A549 (cell line): ENCODE results near the gene PELI2. TPM values are rescaled to one million over a fixed set of nuclear protein-coding genes. Genes with fewer than 3 reads are reported as not detected.

Experiments
- ATAC-seq, 2 experiments: fragments of 200-7000 bp in 1 of 2; fragments of >200 bp in 1 of 2; cut with Nextera tagmentation in 1 of 2; cut with Tn5 transposase in 1 of 2; 3 replicates each; pipeline versions ENCODE4 v1.8.0 to v1.9.1; 2018 to 2020; ENCODE audit warnings: mild to moderate bottlenecking in 1 of 2, moderate library complexity in 1 of 2
- CTCF ChIA-PET: fragments of 300-600 bp; sonication (Branson Sonifier 250); formaldehyde crosslinking; extraction: SDS; loops from one replicate; lab custom pipeline; 2021; ENCODE audit warnings: antibody characterized with exemption, inconsistent platforms; lab: Yijun Ruan, JAX
- POLR2A ChIA-PET: fragments of 350-600 bp; formaldehyde crosslinking; extraction: SDS; loops from one replicate; lab custom pipeline; 2021; ENCODE audit warnings: antibody characterized with exemption, inconsistent platforms; lab: Yijun Ruan, JAX
- DNase-seq, 2 experiments: peaks; one replicate each; pipeline versions ENCODE4 v3.0.0 to v3.0.0-alpha.2; 2011 to 2016; ENCODE audit warnings: low read depth in 1 of 2, low spot score in 1 of 2
- FAIRE-seq: peaks from 2 replicates; lab custom pipeline; 2011; peaks lifted over from hg19 to GRCh38; lab: Jason Lieb, UNC
- H3K27ac ChIP-seq, 2 experiments: fragments of >200 bp; sonication (Bioruptor Twin); formaldehyde crosslinking; 3 replicates each; pipeline ENCODE4 v1.5.1; 2016 to 2017
- H3K4me1 ChIP-seq: fragments of >200 bp; sonication (Bioruptor Twin); formaldehyde crosslinking; 3 replicates; pipeline ENCODE4 v1.6.1; 2016
- H3K4me2 ChIP-seq: fragments of >200 bp; sonication (Bioruptor Twin); formaldehyde crosslinking; 3 replicates; pipeline ENCODE4 v1.6.1; 2016
- H3K4me3 ChIP-seq: fragments of >200 bp; sonication (Bioruptor Twin); formaldehyde crosslinking; 3 replicates; pipeline ENCODE4 v1.5.1; 2016
- H3K9me3 ChIP-seq: fragments of >200 bp; sonication (Bioruptor Twin); formaldehyde crosslinking; 3 replicates; pipeline ENCODE4 v1.6.1; 2016
- CBX2 ChIP-seq: fragments of 200-600 bp; sonication (generic); IDR thresholded peaks from 2 replicates; pipeline ENCODE4 v1.6.1; 2016; ENCODE audit warnings: low read depth, mild to moderate bottlenecking, borderline replicate concordance
- CEBPB ChIP-seq, 2 experiments: fragments of >200 bp in 1 of 2; sonication (Bioruptor Twin) in 1 of 2; formaldehyde crosslinking in 1 of 2; IDR thresholded peaks; 2 replicates each; pipeline ENCODE4 v1.6.1; 2012 to 2016
- CHD2 ChIP-seq: fragments of 150-350 bp; IDR thresholded peaks from 2 replicates; pipeline ENCODE4 v1.6.1; 2014; ENCODE audit warnings: low read length; ENCODE audit not compliant: partially characterized antibody
- CHD4 ChIP-seq: fragments of 200-600 bp; sonication (generic); IDR thresholded peaks from 2 replicates; pipeline ENCODE4 v1.6.1; 2016; ENCODE audit warnings: antibody characterized with exemption, mild to moderate bottlenecking, borderline replicate concordance
- EP300 ChIP-seq, 2 experiments: fragments of >200 bp; sonication (Bioruptor Twin); formaldehyde crosslinking; IDR thresholded peaks; 2 replicates in 1 of 2; 3 replicates in 1 of 2; pipeline ENCODE4 v1.6.1; 2016 to 2017
- ESRRA ChIP-seq: fragments of 150-350 bp; IDR thresholded peaks from 2 replicates; pipeline ENCODE4 v1.6.1; 2014; ENCODE audit warnings: mild to moderate bottlenecking, low read length, borderline replicate concordance
- FOSB ChIP-seq: fragments of 250-450 bp; sonication (Bioruptor Pico); IDR thresholded peaks from 2 replicates; pipeline ENCODE4 v1.5.0; 2020; ENCODE audit warnings: mild to moderate bottlenecking, moderate library complexity
- FOSL2 ChIP-seq, 2 experiments: fragments of 450-650 bp in 1 of 2; fragments of >200 bp in 1 of 2; sonication (Bioruptor Twin) in 1 of 2; formaldehyde crosslinking; IDR thresholded peaks; 2 replicates each; pipeline versions ENCODE4 v1.5.0 to v1.6.1; 2016 to 2020; ENCODE audit warnings: mild to moderate bottlenecking in 1 of 2, moderate library complexity in 1 of 2
- FOXS1 ChIP-seq: fragments of 250-450 bp; sonication (Bioruptor Pico); IDR thresholded peaks from 2 replicates; pipeline ENCODE4 v1.5.0; 2020; ENCODE audit warnings: mild to moderate bottlenecking, moderate library complexity
- GATA3 ChIP-seq: IDR thresholded peaks from 2 replicates; pipeline ENCODE4 v1.6.1; 2012; ENCODE audit warnings: borderline replicate concordance
- HOXA7 ChIP-seq: fragments of 250-450 bp; sonication (Bioruptor Pico); IDR thresholded peaks from 2 replicates; pipeline ENCODE4 v1.5.0; 2020; ENCODE audit warnings: mild to moderate bottlenecking, moderate library complexity
- HOXB13 ChIP-seq: fragments of 250-450 bp; sonication (Bioruptor Pico); IDR thresholded peaks from 2 replicates; pipeline ENCODE4 v1.5.0; 2020; ENCODE audit warnings: low read depth, mild to moderate bottlenecking, moderate library complexity
- HOXB5 ChIP-seq: fragments of 250-450 bp; sonication (Bioruptor Pico); IDR thresholded peaks from 2 replicates; pipeline ENCODE4 v1.5.0; 2020; ENCODE audit warnings: mild to moderate bottlenecking, moderate library complexity
- JUN ChIP-seq, 2 experiments: fragments of >200 bp; sonication (Bioruptor Twin); formaldehyde crosslinking; IDR thresholded peaks; 2 replicates in 1 of 2; 3 replicates in 1 of 2; pipeline ENCODE4 v1.6.1; 2016 to 2017
- JUNB ChIP-seq: fragments of >200 bp; sonication (Bioruptor Twin); formaldehyde crosslinking; IDR thresholded peaks from 2 replicates; pipeline ENCODE4 v1.6.1; 2016
- MAZ ChIP-seq: fragments of 150-350 bp; IDR thresholded peaks from 2 replicates; pipeline ENCODE4 v1.6.1; 2014; ENCODE audit warnings: antibody characterized with exemption, low read depth, low read length, borderline replicate concordance
- MYC ChIP-seq: IDR thresholded peaks from 2 replicates; pipeline ENCODE4 v1.6.1; 2012; ENCODE audit warnings: mild to moderate bottlenecking, inconsistent platforms, low read length, improper control_type of control experiment, borderline replicate concordance
- PHF8 ChIP-seq: fragments of 200-600 bp; sonication (generic); IDR thresholded peaks from 2 replicates; pipeline ENCODE4 v1.6.1; 2016; ENCODE audit warnings: low read depth, mild to moderate bottlenecking, antibody characterized with exemption, moderate library complexity, borderline replicate concordance
- POLR2A ChIP-seq: IDR thresholded peaks from 2 replicates; pipeline ENCODE4 v1.6.1; 2012; ENCODE audit warnings: mild to moderate bottlenecking, low read length
- RAD21 ChIP-seq, 2 experiments: fragments of >200 bp in 1 of 2; sonication (Bioruptor Twin) in 1 of 2; formaldehyde crosslinking in 1 of 2; IDR thresholded peaks in 1 of 2; conservative IDR thresholded peaks in 1 of 2; 2 replicates in 1 of 2; 3 replicates in 1 of 2; pipeline ENCODE4 v1.6.1; 2012 to 2018; ENCODE audit warnings: inconsistent platforms in 1 of 2
- SMC3 ChIP-seq: fragments of >200 bp; sonication (Bioruptor Twin); formaldehyde crosslinking; IDR thresholded peaks from 3 replicates; pipeline ENCODE4 v1.6.1; 2018; ENCODE audit warnings: inconsistent platforms
- SREBF2 ChIP-seq: fragments of 450-650 bp; IDR thresholded peaks from 2 replicates; pipeline ENCODE4 v1.6.1; 2014; ENCODE audit warnings: mild to moderate bottlenecking, moderate library complexity
- TFCP2L1 ChIP-seq: fragments of 250-450 bp; sonication (Bioruptor Pico); IDR thresholded peaks from 2 replicates; pipeline ENCODE4 v1.5.0; 2021; ENCODE audit warnings: mild to moderate bottlenecking
- ZFP36 ChIP-seq: fragments of 450-650 bp; IDR thresholded peaks from 2 replicates; pipeline ENCODE4 v1.6.1; 2014; ENCODE audit warnings: borderline replicate concordance; ENCODE audit not compliant: partially characterized antibody
- WGBS: methylation state at CpG from one replicate; pipeline ENCODE4 v1.1.6; 2017; ENCODE audit errors: missing lambda C conversion rate; 5-methylcytosine and 5-hydroxymethylcytosine counted together
- polyA plus RNA-seq, 4 experiments: library from polyadenylated mRNA; depleted of rRNA in 3 of 4; stranded (reverse); fragments of >200 nt; fragmentation: RNase III in 1 of 4; extraction: RNeasy Plus Mini Kit Qiagen cat#74134 plus additional on column Dnase treatment in 1 of 4; gene quantifications; 2 replicates in 3 of 4; 3 replicates in 1 of 4; pipeline ENCODE4 v1.2.3, GENCODE V29; 2011 to 2017
- TF ChIP-seq, protein P1 (sequence below): fragments of >200 bp; sonication (Bioruptor Twin); formaldehyde crosslinking; IDR thresholded peaks from 3 replicates; pipeline ENCODE4 v1.5.1; 2016

PELI2 gene
- polyA plus RNA-seq, 2 of the 4 experiments (the other 2 are of a cell fraction) = 0.93 to 7.2 TPM

GRCh38 chr14:56244138-56244789 lies 126.1 kb downstream of the PELI2 start:
- no peak overlapping the region for H3K4me3 ChIP-seq
- CTCF ChIA-PET = interaction anchor here (0.9 to 1.7 kb wide), 4 partner anchors 30 to 230 kb away, joined by 4 read pairs; no protein-coding TSS in a partner anchor
- DNase-seq = peak in 1 of 2 experiments; percentile 45
- peak overlapping the region; percentile 61 for H3K4me2 ChIP-seq
- POLR2A ChIA-PET = no interaction called here
- ATAC-seq = peak; percentile 69 to 79
- WGBS = 7% methylated on average over 5 of the region's 5 CpGs
- peaks cover 27% of the 10 kb centered on the region for H3K4me1 ChIP-seq
- peak overlapping the region; percentile 62 to 71 for H3K27ac ChIP-seq
- TF ChIP-seq JUNB (peak; percentile 79), EP300 (IDR thresholded peaks at IDR 0.05) (peak; percentile 35 to 47; a peak in 2 of 5 replicates), SREBF2 (no peak), FOSB (CRISPR knock-in tag) (no peak), TFCP2L1 (CRISPR knock-in tag) (no peak), FOSL2 (IDR thresholded peaks at IDR 0.05) (peak; percentile 50), FOSL2 (CRISPR knock-in tag; IDR thresholded peaks at IDR 0.05) (peak; percentile 38; the same call in 1 of the 2 replicates), SMC3 (peak; percentile 19; the same call in 2 of the 3 replicates), GATA3 (peak; percentile 37; the same call in 1 of the 2 replicates), JUN (IDR thresholded peaks at IDR 0.05) (peak in 1 of 2 experiments; percentile 21; a peak in 1 of 5 replicates), MAZ (no peak), CEBPB (IDR thresholded peaks at IDR 0.05) (peak; percentile 62 to 65; a peak in 3 of 4 replicates)
- FAIRE-seq = peak; percentile 56
- H3K9me3 ChIP-seq = no peaks in the 10 kb centered on the region

- DNase-seq (peak in 1 of 2 experiments; percentile 19), ATAC-seq (no peak), FAIRE-seq (no peak)
- no peak overlapping the region for H3K27ac ChIP-seq
- H3K9me3 ChIP-seq = no peaks in the 10 kb centered on the region
- POLR2A ChIA-PET = no interaction called here
- no peak overlapping the region for H3K4me2 ChIP-seq
- CTCF ChIA-PET = no interaction called here
- H3K4me1 ChIP-seq = peaks cover 22% of the 10 kb centered on the region
- TF ChIP-seq RAD21 (conservative IDR thresholded peaks at IDR 0.05 in 1 of 2, IDR thresholded peaks at IDR 0.05 in 1 of 2) = peak; percentile 33 to 36; a peak in 3 of 5 replicates
- no peak for TF ChIP-seq PHF8
- TF ChIP-seq, protein P1, sequence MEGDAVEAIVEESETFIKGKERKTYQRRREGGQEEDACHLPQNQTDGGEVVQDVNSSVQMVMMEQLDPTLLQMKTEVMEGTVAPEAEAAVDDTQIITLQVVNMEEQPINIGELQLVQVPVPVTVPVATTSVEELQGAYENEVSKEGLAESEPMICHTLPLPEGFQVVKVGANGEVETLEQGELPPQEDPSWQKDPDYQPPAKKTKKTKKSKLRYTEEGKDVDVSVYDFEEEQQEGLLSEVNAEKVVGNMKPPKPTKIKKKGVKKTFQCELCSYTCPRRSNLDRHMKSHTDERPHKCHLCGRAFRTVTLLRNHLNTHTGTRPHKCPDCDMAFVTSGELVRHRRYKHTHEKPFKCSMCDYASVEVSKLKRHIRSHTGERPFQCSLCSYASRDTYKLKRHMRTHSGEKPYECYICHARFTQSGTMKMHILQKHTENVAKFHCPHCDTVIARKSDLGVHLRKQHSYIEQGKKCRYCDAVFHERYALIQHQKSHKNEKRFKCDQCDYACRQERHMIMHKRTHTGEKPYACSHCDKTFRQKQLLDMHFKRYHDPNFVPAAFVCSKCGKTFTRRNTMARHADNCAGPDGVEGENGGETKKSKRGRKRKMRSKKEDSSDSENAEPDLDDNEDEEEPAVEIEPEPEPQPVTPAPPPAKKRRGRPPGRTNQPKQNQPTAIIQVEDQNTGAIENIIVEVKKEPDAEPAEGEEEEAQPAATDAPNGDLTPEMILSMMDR = peak; percentile 49
- TF ChIP-seq FOSB (CRISPR knock-in tag) = no peak
- TF ChIP-seq JUNB = no peak
- TF ChIP-seq HOXB5 (CRISPR knock-in tag) = no peak
- peak; percentile 58; the same call in 2 of the 3 replicates for TF ChIP-seq SMC3
- no peak for TF ChIP-seq CHD2
- TF ChIP-seq ESRRA = no peak
- no peak for TF ChIP-seq CHD4
- TF ChIP-seq CBX2 = no peak
- no peak overlapping the region for H3K4me3 ChIP-seq
- 54% methylated on average over 5 of the region's 5 CpGs for WGBS
Measured at GRCh38 chr14:56247495-56248200, 129.4 kb downstream of the PELI2 start.

DNA sequence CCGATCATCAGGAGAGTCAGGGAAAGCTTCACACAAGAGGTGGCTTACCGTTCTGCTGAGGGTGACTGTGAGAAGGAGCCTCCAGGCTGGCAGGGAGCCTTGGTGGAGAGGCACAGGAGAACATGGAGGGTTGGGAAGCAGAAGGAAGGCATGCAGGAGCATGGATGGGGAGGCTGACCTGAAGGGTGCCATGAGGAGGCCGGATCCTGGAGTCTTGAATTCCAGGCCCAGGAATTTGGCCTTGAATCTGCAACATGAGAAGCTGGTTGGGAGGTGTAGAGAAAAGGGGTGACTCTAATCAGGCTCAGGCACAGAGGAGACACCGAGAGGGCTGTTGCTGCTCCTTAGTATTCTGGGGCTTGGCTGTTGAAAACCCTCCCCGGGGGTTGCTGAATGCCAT lies 130.2 kb downstream of the PELI2 start:
- Histone ChIP-seq H3K27ac (no peak overlapping the region), H3K9me3 (no peaks in the 10 kb centered on the region), H3K4me3 (no peak overlapping the region), H3K4me2 (no peak overlapping the region), H3K4me1 (peaks cover 18% of the 10 kb centered on the region)
- 78% methylated on average over 5 of the region's 5 CpGs for WGBS
- no peak for FAIRE-seq
- no peak for ATAC-seq
- CTCF ChIA-PET = no interaction called here
- DNase-seq = no peak
- POLR2A ChIA-PET = no interaction called here
- TF ChIP-seq ZFP36 (no peak), JUNB (no peak), MYC (no peak), CBX2 (no peak), FOXS1 (no peak), CHD2 (no peak), POLR2A (no peak), HOXB13 (CRISPR knock-in tag) (no peak), SREBF2 (no peak), HOXA7 (no peak), EP300 (IDR thresholded peaks at IDR 0.05) (no peak), CHD4 (no peak), MAZ (no peak)
- TF ChIP-seq, protein P1 = no peak
